Measurements from ENCODE around the gene TCTN1.
"Not testable (repeated sequence)": the region's sequence is repeated elsewhere in the genome, so short reads cannot be mapped to it uniquely, and the experiment has no call there.

TCTN1 gene

GRCh38 chr12:110613771-110614684 is at the start of gene TCTN1:
Gene TCTN1, plus strand, starts transcription at chr12:110614129. Its CDS starts 54 bp downstream, at chr12:110614183.
- DNase-seq (ENCODE audit: low read depth in 2 of 2): peak; percentile 82 to 85

DNA sequence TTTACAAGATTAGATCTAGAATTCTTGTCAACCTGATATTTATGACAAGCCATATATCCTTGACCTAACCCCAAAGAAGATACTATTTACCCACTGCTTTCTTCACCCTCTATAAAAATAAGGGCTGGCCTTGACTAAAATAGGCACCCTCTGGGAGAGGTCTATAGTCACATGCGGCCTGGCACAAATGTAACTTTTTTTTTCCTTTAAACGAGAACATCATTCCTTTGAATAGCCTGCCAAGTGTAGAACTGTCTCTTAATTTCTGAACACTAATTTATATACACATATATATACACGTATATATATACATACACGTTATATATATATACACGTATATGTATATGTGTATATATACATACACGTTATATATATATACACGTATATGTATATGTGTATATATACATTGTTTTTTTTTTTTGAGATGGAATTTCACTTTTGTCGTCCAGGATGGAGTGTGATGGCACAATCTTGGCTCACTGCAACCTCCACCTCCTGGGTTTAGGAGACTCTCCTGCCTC is 49.4 kb upstream of the TCTN1 start:
- no peak for DNase-seq (ENCODE audit: low read depth in 2 of 2)

DNA sequence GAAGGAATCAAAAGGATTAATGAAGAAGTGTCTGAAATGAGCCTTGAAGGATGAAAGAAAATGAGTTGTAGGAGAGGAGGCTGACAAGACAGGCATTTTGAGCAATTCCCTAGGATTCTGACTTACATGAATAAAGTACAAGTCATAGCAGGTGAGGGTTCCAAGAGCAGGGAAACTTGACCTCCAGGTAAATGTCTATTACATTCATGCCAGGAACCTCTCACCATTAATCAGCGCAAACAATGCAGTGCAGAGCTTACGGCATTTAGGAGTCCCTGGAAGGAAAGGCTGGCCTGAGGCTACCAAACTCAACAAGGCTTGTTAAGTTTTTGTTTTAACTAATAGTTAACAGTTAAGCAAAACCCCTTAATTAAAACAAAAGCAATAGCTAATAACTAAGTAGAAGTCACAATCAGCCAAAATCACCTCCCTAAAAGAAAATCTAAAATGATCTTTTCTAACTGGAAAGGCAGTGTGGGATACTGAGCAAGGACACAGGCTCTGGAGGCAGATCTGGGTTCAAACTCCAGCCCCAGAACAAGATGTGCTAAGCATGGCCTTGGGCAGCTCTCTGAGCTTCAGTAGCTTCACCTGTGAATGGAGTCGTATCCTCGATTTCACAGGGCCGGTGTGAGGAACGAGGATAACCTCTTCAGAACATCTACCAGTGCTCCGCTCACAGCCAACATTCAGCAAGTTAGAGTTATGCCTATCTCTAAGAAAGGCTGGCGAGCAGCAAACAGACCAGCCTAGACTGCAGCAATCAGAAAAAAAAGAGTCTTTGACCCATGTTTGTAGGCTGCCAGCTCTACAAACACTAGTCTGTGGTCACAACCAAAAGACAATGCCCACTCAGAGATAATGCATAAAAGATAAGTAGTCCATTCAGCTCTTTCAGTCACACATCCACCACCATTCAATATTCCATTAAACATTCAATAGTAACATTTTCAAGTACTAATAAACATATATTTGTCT is 47.7 kb upstream of the TCTN1 start:
- DNase-seq (ENCODE audit: low read depth in 2 of 2): no peak

DNA sequence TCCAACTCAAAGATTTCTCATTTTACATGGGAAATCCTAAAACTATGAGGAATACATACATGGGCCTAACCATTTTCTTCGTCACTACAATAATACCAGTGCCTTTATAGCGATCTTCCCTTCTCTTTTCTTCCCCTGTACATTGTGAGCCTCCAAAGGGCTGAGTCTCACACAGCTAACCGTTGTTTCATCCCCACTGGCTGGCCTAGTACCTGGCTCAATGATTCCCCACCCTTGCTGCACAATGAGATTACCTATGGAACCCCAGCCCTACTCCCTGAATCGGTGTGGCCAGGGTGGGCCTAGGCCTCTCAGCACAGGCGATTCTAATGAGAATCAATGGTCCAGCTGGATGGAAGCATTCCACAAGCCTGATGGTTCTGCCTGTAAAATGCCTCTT is 46.9 kb upstream of the TCTN1 start:
- DNase-seq (ENCODE audit: low read depth in 2 of 2): no peak

DNA sequence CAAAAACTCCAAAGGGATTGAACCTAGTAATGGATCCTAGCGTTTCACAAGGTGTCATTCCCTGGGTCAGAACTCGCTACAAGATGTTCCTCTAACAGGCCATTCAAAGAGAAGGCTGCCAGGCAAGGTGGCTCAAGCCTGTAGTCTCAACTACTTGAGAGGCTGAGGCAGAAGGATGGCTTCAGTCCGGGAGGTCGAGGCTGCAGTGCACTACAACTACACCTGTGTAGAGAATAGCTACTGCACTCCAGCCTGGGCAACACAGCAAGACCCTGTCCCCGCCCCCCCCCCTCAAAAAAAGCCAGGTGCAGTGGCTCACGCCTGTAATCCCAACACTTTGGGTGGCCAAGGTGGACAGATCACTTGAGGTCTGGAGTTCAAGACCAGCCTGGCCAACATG is 45.2 kb upstream of the TCTN1 start:
- DNase-seq (ENCODE audit: low read depth in 2 of 2): no peak

DNA sequence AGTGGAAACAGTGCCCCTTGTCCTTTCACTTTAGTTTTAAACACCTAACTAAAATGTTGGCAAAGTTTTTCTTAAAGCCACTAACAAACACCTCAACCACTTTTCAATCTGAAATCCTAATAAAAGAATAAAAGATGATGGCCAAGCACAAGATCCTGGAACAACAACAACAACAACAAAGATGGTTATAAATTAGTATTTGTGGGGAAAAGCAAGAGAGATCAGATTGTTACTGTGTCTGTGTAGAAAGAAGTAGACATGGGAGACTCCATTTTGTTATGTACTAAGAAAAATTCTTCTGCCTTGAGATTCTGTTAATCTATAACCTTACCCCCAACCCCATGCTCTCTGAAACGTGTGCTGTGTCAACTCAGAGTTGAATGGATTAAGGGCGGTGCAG is 44.1 kb upstream of the TCTN1 start:
- DNase-seq (ENCODE audit: low read depth in 2 of 2): not testable (repeated sequence)

DNA sequence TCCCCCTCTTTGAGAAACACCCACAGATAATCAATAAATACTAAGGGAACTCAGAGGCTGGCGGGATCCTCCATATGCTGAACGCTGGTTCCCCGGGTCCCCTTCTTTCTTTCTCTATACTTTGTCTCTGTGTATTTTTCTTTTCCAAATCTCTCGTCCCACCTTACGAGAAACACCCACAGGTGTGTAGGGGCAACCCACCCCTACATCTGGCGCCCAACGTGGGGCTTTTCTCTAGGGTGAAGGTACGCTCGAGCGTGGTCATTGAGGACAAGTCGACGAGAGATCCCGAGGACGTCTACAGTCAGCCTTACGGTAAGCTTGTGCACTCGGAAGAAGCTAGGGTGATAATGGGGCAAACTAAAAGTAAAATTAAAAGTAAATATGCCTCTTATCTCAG is 43.1 kb upstream of the TCTN1 start:
- DNase-seq (ENCODE audit: low read depth in 2 of 2): not testable (repeated sequence)

- no peak for DNase-seq (ENCODE audit: low read depth in 2 of 2)
Observed at GRCh38 chr12:110574044-110574443, 39.9 kb upstream of the TCTN1 start.

- DNase-seq (ENCODE audit: low read depth in 2 of 2): not testable (repeated sequence)
Observed at GRCh38 chr12:110574717-110575230, 39.2 kb upstream of the TCTN1 start.

DNA sequence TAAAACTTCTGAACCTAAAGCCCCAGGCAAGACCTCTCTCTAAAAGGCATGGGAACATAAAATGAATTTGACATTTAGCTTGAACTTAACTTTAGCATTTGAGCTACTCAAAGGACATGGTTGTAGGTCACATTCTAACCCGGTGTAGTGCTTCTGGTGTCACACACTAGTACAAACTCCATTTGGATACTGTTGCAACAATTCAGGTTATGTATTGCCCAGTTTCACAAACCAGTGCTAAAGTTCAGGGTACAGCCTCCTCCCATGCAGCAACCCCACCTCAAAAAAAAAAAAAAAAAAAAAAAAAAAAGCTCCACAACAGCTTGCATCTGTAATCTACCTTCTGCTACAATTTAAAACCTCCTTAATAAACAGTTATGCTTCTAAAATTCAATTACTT is 38.6 kb upstream of the TCTN1 start:
- DNase-seq (ENCODE audit: low read depth in 2 of 2): no peak

GRCh38 chr12:110576504-110576903 is 37.4 kb upstream of the TCTN1 start:
- no peak for DNase-seq (ENCODE audit: low read depth in 2 of 2)

DNA sequence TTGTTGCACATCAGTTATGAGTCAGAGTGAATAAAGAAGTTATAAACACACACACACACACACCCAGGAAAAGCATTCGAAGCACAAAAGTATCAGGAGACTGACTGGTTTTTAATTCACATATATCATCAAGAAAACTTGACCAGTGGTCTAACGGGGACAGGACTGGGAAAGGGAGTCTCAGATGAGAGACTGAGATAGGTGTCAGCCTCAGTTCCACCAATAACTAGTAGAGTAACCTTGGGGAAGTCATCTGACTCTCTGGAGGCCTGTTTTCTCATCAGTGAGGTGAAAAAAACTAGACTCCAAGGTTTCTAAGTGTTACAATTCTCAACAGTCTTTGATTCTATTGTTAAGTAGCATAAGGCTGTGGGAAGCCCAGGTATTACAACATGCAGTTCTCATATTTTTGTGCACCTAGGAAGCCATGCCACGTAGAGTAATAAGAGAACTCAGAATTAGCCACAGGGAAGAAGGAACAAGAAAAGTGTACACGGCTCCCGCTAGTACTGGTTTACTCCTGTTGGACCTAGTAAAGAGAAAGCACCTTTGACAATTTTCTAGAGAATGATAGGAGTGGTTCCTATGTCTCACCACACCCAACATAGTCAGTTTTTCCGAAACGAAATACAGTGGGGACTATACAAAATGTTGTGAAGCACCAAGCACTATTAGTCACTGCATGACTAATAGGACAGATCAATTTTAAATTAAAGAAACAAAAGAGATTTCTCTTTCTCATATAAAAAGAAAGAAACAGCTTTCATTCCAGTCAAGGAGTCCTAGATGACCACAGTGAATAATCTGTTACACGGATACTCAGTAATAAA is 35.9 kb upstream of the TCTN1 start:
- DNase-seq (ENCODE audit: low read depth in 2 of 2): peak in 1 of 2 experiments; percentile 43

DNA sequence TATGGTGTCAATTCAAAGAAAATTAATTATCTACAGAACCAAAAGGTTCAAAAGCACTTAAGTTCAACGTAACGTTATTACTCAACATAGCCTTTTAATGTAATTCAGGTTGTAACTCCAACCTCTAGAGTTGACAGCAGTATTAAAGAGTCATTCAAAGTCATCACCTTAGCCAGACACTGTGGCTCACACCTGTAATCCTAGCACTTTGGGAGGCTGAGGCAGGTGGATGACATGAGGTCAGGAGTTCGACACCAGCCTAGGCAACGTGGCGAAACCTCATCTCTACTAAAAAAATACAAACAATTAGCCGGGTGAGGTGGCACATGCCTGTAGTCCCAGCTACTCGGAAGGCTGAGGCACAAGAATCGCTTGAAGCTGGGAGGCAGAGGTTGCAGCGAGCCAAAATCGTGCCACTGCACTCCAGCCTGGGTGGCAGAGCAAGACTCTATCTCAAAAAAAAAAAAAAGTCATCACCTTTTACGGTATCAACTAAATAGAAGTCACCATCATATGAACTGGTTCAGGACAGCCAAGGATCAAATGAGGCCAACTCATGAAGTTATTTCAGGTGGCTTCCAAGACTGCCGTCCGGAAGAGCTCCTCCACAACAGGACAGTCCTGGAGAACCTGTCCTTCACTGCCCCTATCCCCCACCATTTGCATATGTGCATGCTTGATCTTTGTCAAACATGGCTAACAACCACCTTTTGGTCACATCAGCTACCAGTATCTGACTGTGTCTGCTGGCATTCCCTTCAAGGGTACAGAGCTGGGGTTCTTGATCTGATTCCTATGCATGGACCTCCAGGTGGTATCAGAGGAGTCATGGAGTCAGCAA is 35.0 kb upstream of the TCTN1 start:
- DNase-seq (ENCODE audit: low read depth in 2 of 2): no peak

- DNase-seq (ENCODE audit: low read depth in 2 of 2): no peak
Observed at GRCh38 chr12:110579535-110580253, 34.2 kb upstream of the TCTN1 start.

- DNase-seq (ENCODE audit: low read depth in 2 of 2): no peak
Observed at GRCh38 chr12:110581931-110582275, 32.0 kb upstream of the TCTN1 start.

- no peak for DNase-seq (ENCODE audit: low read depth in 2 of 2)
Observed at GRCh38 chr12:110582276-110583136, 31.4 kb upstream of the TCTN1 start.

DNA sequence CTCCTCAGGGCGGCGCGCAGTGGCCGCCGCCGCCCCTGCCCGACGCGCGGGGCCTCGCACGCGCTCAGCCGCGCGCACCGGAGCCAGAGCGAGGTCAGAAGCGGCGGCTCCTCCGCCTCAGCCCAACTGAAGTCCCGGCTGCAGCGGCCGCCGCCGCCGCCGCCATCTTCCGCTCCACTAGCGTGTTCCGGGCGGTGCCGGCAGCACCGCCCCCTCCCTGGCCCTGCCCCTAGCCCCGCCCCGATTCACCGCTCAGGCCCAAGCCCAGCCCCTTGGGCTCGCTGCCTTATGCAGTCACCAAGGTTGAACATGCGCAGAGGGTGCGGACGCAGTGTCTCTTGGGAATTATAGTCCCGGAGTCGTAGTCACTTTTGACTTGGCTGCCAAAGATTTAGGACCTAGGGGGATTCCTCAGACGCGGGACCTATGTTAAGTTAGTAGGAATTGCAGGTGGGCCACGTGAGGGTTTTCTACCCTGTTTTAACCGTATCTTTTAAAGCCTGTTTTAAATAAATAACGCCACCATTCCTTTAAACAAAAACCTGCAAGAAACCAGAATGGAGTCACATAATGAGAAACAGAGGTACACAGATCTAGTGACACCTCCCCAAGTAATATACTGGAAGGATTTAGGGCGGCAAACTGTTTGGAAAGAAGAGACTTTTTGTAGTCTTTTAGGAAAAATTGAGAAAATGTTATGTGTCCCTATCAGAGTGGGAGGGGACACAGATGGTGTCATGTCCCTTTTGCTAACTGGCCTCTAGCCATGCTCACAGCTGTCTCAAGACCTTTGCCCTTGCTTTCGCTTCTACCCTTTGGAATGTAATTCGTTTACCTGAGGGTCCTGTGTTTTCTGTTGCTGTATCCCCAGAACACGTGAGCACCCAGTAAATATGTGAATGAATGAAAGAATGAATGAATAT is 30.5 kb upstream of the TCTN1 start, which contains the start of gene PPTC7:
TSS of gene PPTC7 (minus strand) at position 182 of the 923 bp plus-strand sequence. CDS start 287 bp downstream, outside the sequence.
- peak; percentile 92 for DNase-seq (ENCODE audit: low read depth in 2 of 2)
